Ishikawa (cell line): ENCODE results near the gene PIP5K1C.

ENCODE experiments used
- CEBPB ChIP-seq: IDR thresholded peaks from 2 replicates; pipeline ENCODE4 v1.6.1; 2012
- CREB1 ChIP-seq: IDR thresholded peaks from 2 replicates; pipeline ENCODE4 v1.6.1; 2012; ENCODE audit warnings: low read depth
- EGR1 ChIP-seq: IDR thresholded peaks from 2 replicates; pipeline ENCODE4 v1.6.1; 2012
- EP300 ChIP-seq: IDR thresholded peaks from 2 replicates; pipeline ENCODE4 v1.6.1; 2012; ENCODE audit warnings: borderline replicate concordance
- FOXM1 ChIP-seq: IDR thresholded peaks from 2 replicates; pipeline ENCODE4 v1.6.1; 2012; ENCODE audit warnings: low read depth, borderline replicate concordance
- MAX ChIP-seq: IDR thresholded peaks from 2 replicates; pipeline ENCODE4 v1.6.1; 2012
- NFIC ChIP-seq: IDR thresholded peaks from 2 replicates; pipeline ENCODE4 v1.6.1; 2012
- RAD21 ChIP-seq: IDR thresholded peaks from 2 replicates; pipeline ENCODE4 v1.6.1; 2012; ENCODE audit warnings: low read depth
- TAF1 ChIP-seq: IDR thresholded peaks from 2 replicates; pipeline ENCODE4 v1.6.1; 2012; ENCODE audit warnings: low read depth, mild to moderate bottlenecking
- TCF12 ChIP-seq: IDR thresholded peaks from 2 replicates; pipeline ENCODE4 v1.6.1; 2012; ENCODE audit warnings: low read depth
- TEAD4 ChIP-seq: IDR thresholded peaks from 2 replicates; pipeline ENCODE4 v1.6.1; 2012
- YY1 ChIP-seq: IDR thresholded peaks from 2 replicates; pipeline ENCODE4 v1.6.1; 2012; ENCODE audit warnings: low read depth
- ZBTB7A ChIP-seq: IDR thresholded peaks from 2 replicates; pipeline ENCODE4 v1.6.1; 2012; ENCODE audit warnings: low read depth
- TF ChIP-seq, protein P1 (sequence below): IDR thresholded peaks from 2 replicates; pipeline ENCODE4 v1.6.1; 2012; ENCODE audit warnings: low read depth, mild to moderate bottlenecking
- TF ChIP-seq, protein P2 (sequence below): IDR thresholded peaks from 2 replicates; pipeline ENCODE4 v1.6.1; 2012

Gene PIP5K1C

GRCh38 chr19:3691372-3691716, 8.9 kb downstream of the PIP5K1C start:
- TF ChIP-seq, protein P1, sequence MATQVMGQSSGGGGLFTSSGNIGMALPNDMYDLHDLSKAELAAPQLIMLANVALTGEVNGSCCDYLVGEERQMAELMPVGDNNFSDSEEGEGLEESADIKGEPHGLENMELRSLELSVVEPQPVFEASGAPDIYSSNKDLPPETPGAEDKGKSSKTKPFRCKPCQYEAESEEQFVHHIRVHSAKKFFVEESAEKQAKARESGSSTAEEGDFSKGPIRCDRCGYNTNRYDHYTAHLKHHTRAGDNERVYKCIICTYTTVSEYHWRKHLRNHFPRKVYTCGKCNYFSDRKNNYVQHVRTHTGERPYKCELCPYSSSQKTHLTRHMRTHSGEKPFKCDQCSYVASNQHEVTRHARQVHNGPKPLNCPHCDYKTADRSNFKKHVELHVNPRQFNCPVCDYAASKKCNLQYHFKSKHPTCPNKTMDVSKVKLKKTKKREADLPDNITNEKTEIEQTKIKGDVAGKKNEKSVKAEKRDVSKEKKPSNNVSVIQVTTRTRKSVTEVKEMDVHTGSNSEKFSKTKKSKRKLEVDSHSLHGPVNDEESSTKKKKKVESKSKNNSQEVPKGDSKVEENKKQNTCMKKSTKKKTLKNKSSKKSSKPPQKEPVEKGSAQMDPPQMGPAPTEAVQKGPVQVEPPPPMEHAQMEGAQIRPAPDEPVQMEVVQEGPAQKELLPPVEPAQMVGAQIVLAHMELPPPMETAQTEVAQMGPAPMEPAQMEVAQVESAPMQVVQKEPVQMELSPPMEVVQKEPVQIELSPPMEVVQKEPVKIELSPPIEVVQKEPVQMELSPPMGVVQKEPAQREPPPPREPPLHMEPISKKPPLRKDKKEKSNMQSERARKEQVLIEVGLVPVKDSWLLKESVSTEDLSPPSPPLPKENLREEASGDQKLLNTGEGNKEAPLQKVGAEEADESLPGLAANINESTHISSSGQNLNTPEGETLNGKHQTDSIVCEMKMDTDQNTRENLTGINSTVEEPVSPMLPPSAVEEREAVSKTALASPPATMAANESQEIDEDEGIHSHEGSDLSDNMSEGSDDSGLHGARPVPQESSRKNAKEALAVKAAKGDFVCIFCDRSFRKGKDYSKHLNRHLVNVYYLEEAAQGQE: no peak
- TF ChIP-seq MAX (no peak), EGR1 (no peak), ZBTB7A (no peak), NFIC (no peak), TEAD4 (no peak), TCF12 (no peak), CEBPB (no peak), EP300 (no peak), CREB1 (no peak), RAD21 (no peak), FOXM1 (no peak), TAF1 (no peak), YY1 (no peak)
- TF ChIP-seq, protein P2, sequence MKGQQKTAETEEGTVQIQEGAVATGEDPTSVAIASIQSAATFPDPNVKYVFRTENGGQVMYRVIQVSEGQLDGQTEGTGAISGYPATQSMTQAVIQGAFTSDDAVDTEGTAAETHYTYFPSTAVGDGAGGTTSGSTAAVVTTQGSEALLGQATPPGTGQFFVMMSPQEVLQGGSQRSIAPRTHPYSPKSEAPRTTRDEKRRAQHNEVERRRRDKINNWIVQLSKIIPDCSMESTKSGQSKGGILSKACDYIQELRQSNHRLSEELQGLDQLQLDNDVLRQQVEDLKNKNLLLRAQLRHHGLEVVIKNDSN: no peak

DNA sequence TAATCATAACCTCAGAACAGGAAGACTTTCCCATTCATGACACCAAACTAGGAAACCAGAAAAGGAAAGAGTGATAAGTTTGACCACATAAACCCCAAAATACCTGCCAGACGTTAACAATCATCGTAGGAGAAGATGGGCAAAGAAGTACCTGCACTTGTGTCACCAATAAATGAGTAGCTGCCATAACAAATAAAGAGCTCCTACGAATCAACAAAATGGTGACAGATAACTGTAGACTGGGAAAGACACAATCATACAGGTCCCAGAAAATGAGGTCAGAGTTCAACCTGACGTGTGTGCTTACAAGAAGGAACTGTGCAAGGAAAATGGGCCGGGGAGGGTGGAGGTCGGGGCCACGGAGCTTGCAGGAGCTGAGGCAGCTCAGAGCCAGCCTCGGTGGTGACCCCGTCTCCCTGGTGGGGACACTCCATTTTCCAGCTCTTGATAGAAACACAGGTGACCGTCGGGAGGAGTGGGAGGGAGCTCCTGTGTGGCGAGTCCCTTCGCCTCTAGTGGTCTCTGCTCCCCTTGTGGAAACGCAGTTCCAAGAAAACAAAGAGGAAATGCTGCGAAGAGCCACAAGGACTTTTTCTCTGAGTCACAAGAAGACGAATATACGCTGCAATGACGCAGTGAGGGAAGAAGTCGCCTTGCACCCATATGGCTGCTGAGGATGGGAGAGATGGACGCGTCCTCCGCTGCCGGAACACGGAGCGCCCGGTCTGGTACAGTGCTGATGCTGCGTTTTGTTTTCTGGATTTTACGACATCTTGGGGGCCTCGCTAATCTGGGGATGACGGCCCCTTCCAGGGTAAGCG, 9.5 kb downstream of the PIP5K1C start:
- no peak for TF ChIP-seq EP300
- TF ChIP-seq, protein P2: no peak
- no peak for TF ChIP-seq NFIC
- no peak for TF ChIP-seq FOXM1
- TF ChIP-seq, protein P1: no peak
- no peak for TF ChIP-seq TAF1
- TF ChIP-seq TEAD4: no peak
- TF ChIP-seq MAX: no peak
- no peak for TF ChIP-seq YY1
- no peak for TF ChIP-seq RAD21

GRCh38 chr19:3687774-3688706, 12.2 kb downstream of the PIP5K1C start:
- TF ChIP-seq TAF1: no peak
- no peak for TF ChIP-seq NFIC
- TF ChIP-seq FOXM1: no peak
- TF ChIP-seq, protein P2: no peak
- 0 out of 2 replicates have a peak, but pooled peaks have one; percentile 15 for TF ChIP-seq ZBTB7A
- TF ChIP-seq EP300: no peak
- TF ChIP-seq TEAD4: no peak
- TF ChIP-seq EGR1: no peak

- no peak for TF ChIP-seq NFIC
Observed at GRCh38 chr19:3687393-3687773, 12.9 kb downstream of the PIP5K1C start.

DNA sequence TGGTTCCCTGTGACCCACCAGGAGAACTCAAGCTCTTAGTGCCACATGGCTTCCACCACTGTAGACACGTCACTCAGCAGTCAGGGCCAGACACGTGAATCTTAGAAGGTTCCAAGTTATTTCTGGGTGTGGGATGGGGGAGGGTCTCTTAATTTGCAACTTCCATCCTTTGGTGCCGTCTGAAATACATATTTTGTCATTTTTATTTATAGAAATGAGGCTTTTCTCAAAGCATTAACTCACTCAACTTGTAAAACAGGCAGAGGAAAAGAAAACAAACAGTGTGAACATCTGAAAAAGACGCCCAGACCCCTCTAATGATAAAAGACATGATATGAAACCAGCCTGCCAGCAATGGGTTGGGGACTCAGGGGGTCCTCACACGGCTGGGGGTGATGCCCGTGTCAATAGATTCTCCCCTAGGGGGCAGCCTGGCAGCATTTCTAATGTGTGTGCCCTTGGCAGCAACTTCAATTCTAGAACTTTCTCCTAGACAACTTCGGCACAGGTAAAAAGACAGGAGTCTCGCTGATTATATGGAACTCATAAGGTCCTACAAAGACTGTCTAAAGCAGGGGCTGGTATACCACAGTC, 15.4 kb downstream of the PIP5K1C start:
- TF ChIP-seq EGR1 (no peak), TCF12 (no peak), RAD21 (no peak), NFIC (no peak), CEBPB (no peak), FOXM1 (no peak), YY1 (no peak), EP300 (no peak), MAX (no peak), ZBTB7A (no peak), TEAD4 (no peak), TAF1 (no peak), CREB1 (no peak)
- TF ChIP-seq, protein P1: no peak
- TF ChIP-seq, protein P2: no peak
